Right ventricle myocardium inferior (tissue), 1 donor: ENCODE results near the gene DBP. TPM values are rescaled to one million over a fixed set of nuclear protein-coding genes. Genes with fewer than 3 reads are reported as not detected.
A peak's percentile ranks its signal among the peaks of the same experiment; 100 is the strongest.

Source experiments
- ATAC-seq: fragments of 200-7000 bp; cut with Tn5 transposase; one replicate; pipeline ENCODE4 v1.9.1; 2020; ENCODE audit warnings: mild to moderate bottlenecking, moderate library complexity
- DNase-seq: peaks from one replicate; pipeline ENCODE4 v3.0.0; 2021; ENCODE audit errors: missing footprints
- intact Hi-C: fragments of 100-400 bp; cut with DNase I; formaldehyde crosslinking; loops from one replicate; pipeline ENCODE4 v1.11.0; 2022
- total RNA-seq: library from RNA; stranded (reverse); fragmentation: NEBNext Ultra II Directional; extraction: Animal tissue kit (Norgen Biotek cat#: 25700); gene quantifications from one replicate; pipeline ENCODE4 v1.2.1, GENCODE V29; 2021
- donor health status: DM: no; HTN: yes; CAD: no; lungs with severe emphysema.

DBP gene
- total RNA-seq, 1 donor from 2014 or later = 15.2 TPM

- no peak for DNase-seq
These were observed 9.6 kb upstream of the DBP start for GRCh38 chr19:48646722-48647216.

GRCh38 chr19:48646001-48646721, 9.0 kb upstream of the DBP start, which contains the start of gene CA11:
TSS of gene CA11 (minus strand) at chr19:48646187. CDS start at chr19:48645632, 555 bp downstream.
- ATAC-seq = peak; percentile 92
- peak; percentile 87 for DNase-seq
- intact Hi-C loops = loop anchor here (1.0 to 5.0 kb wide), 3 partner anchors 29 to 196 kb away; no protein-coding TSS in a partner anchor

More at GRCh38 chr19:48646722-48647216, 9.6 kb upstream of the DBP start:
- intact Hi-C loops = loop anchor here (1.0 to 5.0 kb wide), 3 partner anchors 29 to 196 kb away; no protein-coding TSS in a partner anchor
- ATAC-seq = no peak

- intact Hi-C loops = loop anchor here (5.0 kb wide), 2 partner anchors 137 to 197 kb away; no protein-coding TSS in a partner anchor
- DNase-seq = no peak
- peak; percentile 9 for ATAC-seq
These were observed 8.4 kb upstream of the DBP start for GRCh38 chr19:48645620-48646000.

GRCh38 chr19:48644839-48645619, 7.8 kb upstream of the DBP start:
- DNase-seq (peak; percentile 85), ATAC-seq (peak; percentile 75)
- intact Hi-C loops = loop anchor here (5.0 kb wide), 2 partner anchors 137 to 197 kb away; no protein-coding TSS in a partner anchor

GRCh38 chr19:48644355-48644754, 7.2 kb upstream of the DBP start:
- DNase-seq = no peak
- intact Hi-C loops = no loop called here
- ATAC-seq = no peak

GRCh38 chr19:48642862-48643261, 5.7 kb upstream of the DBP start:
- intact Hi-C loops = no loop called here
- no peak for ATAC-seq

GRCh38 chr19:48641850-48642249, 4.7 kb upstream of the DBP start:
- intact Hi-C loops = no loop called here
- no peak for ATAC-seq
- no peak for DNase-seq

More at GRCh38 chr19:48642862-48643261, 5.7 kb upstream of the DBP start:
- DNase-seq = no peak

- DNase-seq = no peak
- intact Hi-C loops = loop anchor here (5.0 kb wide), 2 partner anchors 73 to 338 kb away; no protein-coding TSS in a partner anchor
- ATAC-seq = no peak
These were observed 2.5 kb upstream of the DBP start for GRCh38 chr19:48639483-48640375.

GRCh38 chr19:48638831-48639381, 1.7 kb upstream of the DBP start:
- ATAC-seq (no peak), DNase-seq (no peak)
- intact Hi-C loops = loop anchor here (5.0 kb wide), 2 partner anchors 73 to 338 kb away; no protein-coding TSS in a partner anchor

- intact Hi-C loops = loop anchor here (5.0 kb wide), 2 partner anchors 74 to 339 kb away; no protein-coding TSS in a partner anchor
- DNase-seq (no peak), ATAC-seq (peak; percentile 40)
These were observed 1.0 kb upstream of the DBP start for GRCh38 chr19:48637948-48638830.

GRCh38 chr19:48637449-48637947, 319 bp upstream of the DBP start:
- DNase-seq (peak; percentile 99), ATAC-seq (peak; percentile 83)
- intact Hi-C loops = loop anchor here (5.0 kb wide), 2 partner anchors 75 to 340 kb away; no protein-coding TSS in a partner anchor

- intact Hi-C loops = loop anchor here (5.0 kb wide), 2 partner anchors 76 to 341 kb away; no protein-coding TSS in a partner anchor
These were observed 967 bp downstream of the DBP start for GRCh38 chr19:48635966-48636858.

GRCh38 chr19:48635263-48635965, 1.8 kb downstream of the DBP start:
- intact Hi-C loops = loop anchor here (5.0 kb wide), 2 partner anchors 77 to 342 kb away; no protein-coding TSS in a partner anchor
- DNase-seq = peak; percentile 86
- ATAC-seq = peak; percentile 46

More at GRCh38 chr19:48635966-48636858, 967 bp downstream of the DBP start:
- no peak for ATAC-seq
- no peak for DNase-seq

- intact Hi-C loops = loop anchor here (5.0 kb wide), 2 partner anchors 78 to 343 kb away; no protein-coding TSS in a partner anchor
- peak; percentile 97 for DNase-seq
- peak; percentile 53 for ATAC-seq
These were observed 2.5 kb downstream of the DBP start for GRCh38 chr19:48634424-48635262.
